ENCODE data around the gene PCDHGC3. TPM values are rescaled to one million over a fixed set of nuclear protein-coding genes. Genes with fewer than 3 reads are reported as not detected.

The PCDHGC3 gene
- total RNA-seq, 1 experiment from 2014 or later = 2.9 TPM

- H3K4me3 Mint-ChIP-seq (ENCODE audit: unreplicated experiment) = no peak overlapping the region
- intact Hi-C loops (cut with micrococcal nuclease; ENCODE audit: unreplicated experiment) = no loop called here
- TF ChIP-seq CTCF (IDR thresholded peaks at IDR 0.05; ENCODE audit: insufficient read depth in 1 of 2, low read depth in 1 of 2, low read length in 1 of 2, severe bottlenecking in 1 of 2, unreplicated experiment in 1 of 2) = no peak
- Histone ChIP-seq H3K27me3 (replicated peaks; ENCODE audit: control insufficient read depth, insufficient read depth, low read length) (no peaks in the 10 kb centered on the region), H3K4me3 (ENCODE audit: low read depth, low read length) (no peak overlapping the region), H3K4me1 (no peaks in the 10 kb centered on the region), H3K9me3 (no peaks in the 10 kb centered on the region), H3K36me3 (ENCODE audit: control insufficient read depth, insufficient read depth, low read length) (no peaks in the 10 kb centered on the region)
- DNase-seq = no peak
- no peaks in the 10 kb centered on the region for H3K9me3 Mint-ChIP-seq (ENCODE audit: unreplicated experiment)
- CTCF ChIA-PET = no interaction called here
- no peaks in the 10 kb centered on the region for H3K4me1 Mint-ChIP-seq (ENCODE audit: low read depth, unreplicated experiment)
- POLR2A ChIA-PET = no interaction called here
- no peaks in the 10 kb centered on the region for H3K27me3 Mint-ChIP-seq (ENCODE audit: insufficient read depth, unreplicated experiment)
- H3K36me3 Mint-ChIP-seq (ENCODE audit: insufficient read depth, unreplicated experiment) = no peaks in the 10 kb centered on the region
- no TSS peak for BruUV-seq (replicated peaks)
- H3K27ac Mint-ChIP-seq (ENCODE audit: unreplicated experiment) = no peak overlapping the region
These were observed 4.0 kb downstream of the PCDHGC3 start for GRCh38 chr5:141479776-141480175.

GRCh38 chr5:141483902-141484301 lies 8.1 kb downstream of the PCDHGC3 start:
- no peaks in the 10 kb centered on the region for H3K9me3 Mint-ChIP-seq (ENCODE audit: unreplicated experiment)
- intact Hi-C loops (cut with micrococcal nuclease; ENCODE audit: unreplicated experiment) = no loop called here
- no peak for TF ChIP-seq CTCF (IDR thresholded peaks at IDR 0.05; ENCODE audit: insufficient read depth in 1 of 2, low read depth in 1 of 2, low read length in 1 of 2, severe bottlenecking in 1 of 2, unreplicated experiment in 1 of 2)
- ChIA-PET POLR2A (interaction anchor here (0.6 kb wide), 1 partner anchor 765 kb away, joined by 4 read pairs; no protein-coding TSS in a partner anchor), CTCF (no interaction called here)
- H3K27ac Mint-ChIP-seq (ENCODE audit: unreplicated experiment) = no peak overlapping the region
- no peaks in the 10 kb centered on the region for H3K36me3 ChIP-seq (ENCODE audit: control insufficient read depth, insufficient read depth, low read length)
- no peaks in the 10 kb centered on the region for H3K9me3 ChIP-seq
- no peak overlapping the region for H3K4me3 ChIP-seq (ENCODE audit: low read depth, low read length)
- DNase-seq = no peak
- H3K27me3 ChIP-seq (replicated peaks; ENCODE audit: control insufficient read depth, insufficient read depth, low read length) = no peaks in the 10 kb centered on the region
- no peaks in the 10 kb centered on the region for H3K27me3 Mint-ChIP-seq (ENCODE audit: insufficient read depth, unreplicated experiment)
- BruUV-seq (replicated peaks) = no TSS peak
- H3K4me3 Mint-ChIP-seq (ENCODE audit: unreplicated experiment) = no peak overlapping the region
- H3K4me1 ChIP-seq = no peaks in the 10 kb centered on the region
- H3K4me1 Mint-ChIP-seq (ENCODE audit: low read depth, unreplicated experiment) = no peaks in the 10 kb centered on the region
- H3K36me3 Mint-ChIP-seq (ENCODE audit: insufficient read depth, unreplicated experiment) = no peaks in the 10 kb centered on the region

GRCh38 chr5:141484310-141484640 lies 8.5 kb downstream of the PCDHGC3 start:
- Mint-ChIP-seq H3K9me3 (ENCODE audit: unreplicated experiment) (no peaks in the 10 kb centered on the region), H3K27ac (ENCODE audit: unreplicated experiment) (no peak overlapping the region), H3K36me3 (ENCODE audit: insufficient read depth, unreplicated experiment) (no peaks in the 10 kb centered on the region), H3K4me1 (ENCODE audit: low read depth, unreplicated experiment) (no peaks in the 10 kb centered on the region), H3K27me3 (ENCODE audit: insufficient read depth, unreplicated experiment) (no peaks in the 10 kb centered on the region), H3K4me3 (ENCODE audit: unreplicated experiment) (no peak overlapping the region)
- intact Hi-C loops (cut with micrococcal nuclease; ENCODE audit: unreplicated experiment) = no loop called here
- H3K36me3 ChIP-seq (ENCODE audit: control insufficient read depth, insufficient read depth, low read length) = no peaks in the 10 kb centered on the region
- no peak for DNase-seq
- ChIA-PET CTCF (no interaction called here), POLR2A (interaction anchor here (0.6 kb wide), 1 partner anchor 765 kb away, joined by 4 read pairs; no protein-coding TSS in a partner anchor)
- no TSS peak for BruUV-seq (replicated peaks)
- no peaks in the 10 kb centered on the region for H3K4me1 ChIP-seq
- no peaks in the 10 kb centered on the region for H3K27me3 ChIP-seq (replicated peaks; ENCODE audit: control insufficient read depth, insufficient read depth, low read length)
- TF ChIP-seq CTCF (IDR thresholded peaks at IDR 0.05; ENCODE audit: insufficient read depth in 1 of 2, low read depth in 1 of 2, low read length in 1 of 2, severe bottlenecking in 1 of 2, unreplicated experiment in 1 of 2) = no peak
- H3K9me3 ChIP-seq = no peaks in the 10 kb centered on the region
- H3K4me3 ChIP-seq (ENCODE audit: low read depth, low read length) = no peak overlapping the region

Measured in Caco-2 (cell line).